ENCODE measurements around the gene APC2.
"Not testable (repeated sequence)": the region's sequence is repeated elsewhere in the genome, so short reads cannot be mapped to it uniquely, and the experiment has no call there.

Gene APC2

GRCh38 chr19:1497578-1498235, 47.8 kb downstream of the APC2 start:
- DNase-seq, result no peak

DNA sequence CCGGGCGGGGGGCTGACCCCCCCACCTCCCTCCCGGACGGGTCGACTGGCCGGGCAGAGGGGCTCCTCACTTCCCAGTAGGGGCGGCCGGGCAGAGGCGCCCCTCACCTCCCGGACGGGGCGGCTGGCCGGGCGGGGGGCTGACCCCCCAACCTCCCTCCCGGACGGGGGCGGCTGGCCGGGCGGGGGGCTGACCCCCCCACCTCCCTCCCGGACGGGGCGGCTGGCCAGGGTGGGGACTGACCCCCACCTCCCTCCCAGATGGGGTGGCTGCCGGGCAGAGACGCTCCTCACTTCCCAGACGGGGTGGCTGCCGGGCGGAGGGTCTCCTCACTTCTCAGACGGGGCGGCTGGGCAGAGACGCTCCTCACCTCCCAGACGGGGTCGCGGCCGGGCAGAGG, 49.3 kb downstream of the APC2 start:
- not testable (repeated sequence) for DNase-seq

GRCh38 chr19:1501200-1501595, 51.3 kb downstream of the APC2 start:
- DNase-seq, result no peak

DNA sequence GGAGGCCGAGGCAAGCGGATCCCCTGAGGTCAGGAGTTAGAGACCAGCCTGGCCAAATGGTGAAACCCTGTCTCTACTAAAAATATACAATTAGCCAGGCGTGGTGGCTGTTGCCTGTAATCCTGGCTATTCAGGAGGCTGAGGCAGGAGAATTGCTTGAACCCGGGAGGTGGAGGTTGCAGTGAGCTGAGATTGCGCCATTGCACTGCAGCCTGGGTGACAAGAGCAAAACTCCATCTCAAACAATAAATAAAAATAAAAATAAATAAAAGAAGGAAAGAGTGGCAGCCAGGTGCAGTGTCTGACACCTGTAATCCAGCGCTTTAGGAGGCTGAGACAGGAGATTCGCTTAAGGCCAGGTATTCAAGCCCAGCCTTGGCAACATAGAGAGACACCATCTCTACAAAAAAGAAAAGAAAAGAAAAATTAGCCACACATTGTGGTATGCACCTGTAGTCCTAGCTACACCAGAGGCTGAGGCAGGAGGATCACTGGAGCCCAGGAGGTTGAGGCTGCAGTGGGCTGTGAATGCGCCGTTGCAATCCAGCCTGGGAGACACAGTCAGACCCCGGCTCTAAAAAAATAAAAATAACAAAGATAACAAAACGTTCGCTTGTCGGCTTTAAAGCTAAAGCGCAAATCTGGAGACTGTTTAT, 52.6 kb downstream of the APC2 start:
- no peak for DNase-seq

GRCh38 chr19:1503089-1503924, 53.4 kb downstream of the APC2 start:
- DNase-seq, result no peak

- DNase-seq, result no peak
Measured at GRCh38 chr19:1503925-1504773, 54.2 kb downstream of the APC2 start.

DNA sequence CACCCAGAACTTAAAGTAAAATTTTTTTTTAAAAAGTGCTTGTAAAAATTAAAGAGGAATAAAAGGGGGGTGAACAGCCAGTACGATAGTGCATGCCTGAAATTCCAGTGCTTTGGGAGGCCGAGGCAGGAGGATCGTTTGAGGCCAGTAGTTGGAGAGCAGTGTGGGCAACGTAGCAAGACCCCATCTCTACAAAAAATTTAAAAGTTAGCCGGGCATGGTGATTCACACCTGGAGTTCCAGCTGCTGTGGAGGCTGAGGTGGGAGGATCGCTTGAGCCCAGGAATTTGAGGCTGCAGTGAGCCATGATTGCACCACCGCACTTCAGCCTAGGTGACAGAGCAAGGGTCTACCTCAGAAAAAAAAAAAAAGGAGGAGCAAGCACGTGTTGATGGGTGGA, 55.1 kb downstream of the APC2 start:
- DNase-seq, result no peak

DNA sequence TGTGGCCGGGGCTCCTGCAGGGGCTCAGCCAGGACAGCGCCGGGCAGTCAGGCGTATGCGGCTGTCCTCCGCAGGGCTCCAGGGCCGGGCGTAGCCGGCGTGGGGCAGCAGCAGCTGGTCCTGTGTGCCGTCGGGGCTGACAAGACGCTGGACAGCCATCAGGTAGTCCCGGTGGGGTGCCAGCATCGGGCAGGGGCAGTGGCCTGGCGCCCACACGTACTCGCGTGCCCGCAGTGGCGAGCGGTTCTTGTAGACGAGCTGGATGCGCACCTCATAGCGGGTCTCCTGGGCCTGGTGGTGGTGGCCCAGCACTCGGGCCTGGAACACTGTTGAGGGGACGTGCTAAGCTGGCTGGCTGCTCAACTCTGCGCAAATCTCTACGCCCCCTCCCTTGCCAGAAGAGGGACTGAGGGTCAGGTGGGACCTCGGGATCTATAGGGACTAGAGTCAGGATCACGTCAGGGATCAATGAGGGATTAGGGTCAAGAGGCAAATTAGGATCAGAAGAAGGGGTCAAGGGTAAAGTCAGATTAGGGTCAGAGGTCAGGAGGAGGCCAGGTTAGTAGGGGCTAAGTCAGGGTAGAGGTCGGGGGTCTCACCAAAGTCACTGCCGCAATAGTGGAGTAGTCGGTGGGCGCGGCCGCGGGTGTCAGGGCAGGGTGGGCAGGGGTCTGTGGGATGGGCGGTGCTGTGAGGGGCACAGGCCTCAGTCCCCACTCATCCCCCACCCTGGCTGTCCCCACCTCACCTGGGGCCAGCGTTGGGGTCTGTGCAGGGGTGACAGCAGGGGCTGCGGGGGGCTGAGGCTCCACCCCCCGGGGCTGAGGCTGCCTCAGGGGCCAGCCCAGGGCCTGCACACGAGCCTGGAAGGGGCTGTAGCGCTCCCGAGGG, 56.3 kb downstream of the APC2 start:
- no peak for DNase-seq

GRCh38 chr19:1507192-1507660, 57.3 kb downstream of the APC2 start:
- no peak for DNase-seq

DNA sequence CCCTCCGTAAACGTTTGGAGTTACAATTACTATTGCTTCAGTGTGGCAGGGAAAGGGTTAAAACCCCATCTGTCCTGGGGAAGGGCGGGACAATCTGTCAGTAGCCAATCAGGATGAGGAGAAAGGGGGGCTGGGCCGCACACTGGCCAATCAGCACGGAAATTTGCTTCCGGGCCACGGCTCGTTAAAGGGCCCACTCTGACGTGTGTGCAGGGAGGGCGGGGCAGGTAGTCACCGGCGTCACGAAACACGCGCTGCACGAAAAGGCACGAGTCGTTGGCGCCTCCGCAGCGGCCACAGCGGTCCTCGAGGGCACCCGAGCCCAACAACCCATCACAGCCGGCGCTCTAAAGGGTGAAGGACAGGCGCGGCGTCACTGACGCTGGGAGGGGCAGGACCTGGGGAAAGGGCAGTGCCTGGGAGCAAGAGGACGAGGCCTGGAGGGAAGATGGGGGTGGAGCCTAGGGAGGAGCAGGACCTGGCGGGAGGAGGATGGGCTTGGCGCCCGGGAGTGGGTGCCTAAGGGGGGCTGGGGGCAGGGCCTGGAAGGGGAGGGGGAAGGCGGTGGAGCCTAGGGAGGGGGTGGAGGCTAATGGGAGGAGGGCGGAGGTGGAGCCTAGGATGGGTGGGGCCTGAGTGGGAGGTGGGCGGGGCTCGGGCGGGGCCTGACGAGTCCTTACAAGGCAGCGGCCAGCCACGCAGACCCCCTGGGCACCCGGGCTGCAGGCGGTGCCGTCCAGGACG, 58.0 kb downstream of the APC2 start:
- DNase-seq, result peak; percentile 78

GRCh38 chr19:1508507-1508856, 58.6 kb downstream of the APC2 start:
- no peak for DNase-seq

GRCh38 chr19:1509602-1510441, 59.9 kb downstream of the APC2 start:
- no peak for DNase-seq

DNA sequence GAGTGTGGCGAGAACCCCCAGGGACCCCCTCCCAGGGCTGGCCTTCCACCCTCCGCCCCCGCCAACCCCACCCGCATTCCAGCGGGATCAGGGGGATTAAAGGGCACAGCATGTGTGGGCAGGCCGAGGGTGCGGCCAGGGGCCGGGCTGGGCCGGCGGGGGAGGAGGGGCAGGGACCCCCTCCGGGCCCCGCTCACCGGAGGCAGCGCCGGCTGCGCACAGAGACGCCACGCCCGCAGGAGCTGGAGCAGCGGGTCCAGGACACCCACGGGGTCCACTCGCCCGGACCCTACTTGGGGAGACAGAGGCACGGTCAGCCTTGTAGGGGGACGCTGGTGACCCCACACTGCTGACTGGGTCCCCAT, 60.5 kb downstream of the APC2 start:
- no peak for DNase-seq

DNA sequence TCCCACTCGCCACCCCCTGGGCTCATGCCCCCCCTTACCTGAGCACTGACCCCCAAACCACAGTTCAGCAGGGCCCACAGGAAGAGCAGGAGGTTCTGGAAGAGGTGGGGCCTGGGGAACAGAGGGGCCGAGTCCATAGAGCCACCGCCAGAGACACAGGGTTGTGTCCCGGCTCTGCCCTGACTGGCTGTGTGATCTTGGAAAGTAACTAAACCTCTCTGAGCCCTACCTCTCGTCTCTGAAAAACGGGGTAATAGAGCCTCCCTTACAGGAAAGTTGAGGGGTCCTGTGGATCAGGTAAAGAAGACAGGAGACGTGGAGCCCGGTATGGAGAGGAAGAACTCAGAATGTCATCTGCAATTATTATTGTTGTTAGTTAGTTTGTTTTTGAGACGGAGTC, 60.9 kb downstream of the APC2 start:
- no peak for DNase-seq

DNA sequence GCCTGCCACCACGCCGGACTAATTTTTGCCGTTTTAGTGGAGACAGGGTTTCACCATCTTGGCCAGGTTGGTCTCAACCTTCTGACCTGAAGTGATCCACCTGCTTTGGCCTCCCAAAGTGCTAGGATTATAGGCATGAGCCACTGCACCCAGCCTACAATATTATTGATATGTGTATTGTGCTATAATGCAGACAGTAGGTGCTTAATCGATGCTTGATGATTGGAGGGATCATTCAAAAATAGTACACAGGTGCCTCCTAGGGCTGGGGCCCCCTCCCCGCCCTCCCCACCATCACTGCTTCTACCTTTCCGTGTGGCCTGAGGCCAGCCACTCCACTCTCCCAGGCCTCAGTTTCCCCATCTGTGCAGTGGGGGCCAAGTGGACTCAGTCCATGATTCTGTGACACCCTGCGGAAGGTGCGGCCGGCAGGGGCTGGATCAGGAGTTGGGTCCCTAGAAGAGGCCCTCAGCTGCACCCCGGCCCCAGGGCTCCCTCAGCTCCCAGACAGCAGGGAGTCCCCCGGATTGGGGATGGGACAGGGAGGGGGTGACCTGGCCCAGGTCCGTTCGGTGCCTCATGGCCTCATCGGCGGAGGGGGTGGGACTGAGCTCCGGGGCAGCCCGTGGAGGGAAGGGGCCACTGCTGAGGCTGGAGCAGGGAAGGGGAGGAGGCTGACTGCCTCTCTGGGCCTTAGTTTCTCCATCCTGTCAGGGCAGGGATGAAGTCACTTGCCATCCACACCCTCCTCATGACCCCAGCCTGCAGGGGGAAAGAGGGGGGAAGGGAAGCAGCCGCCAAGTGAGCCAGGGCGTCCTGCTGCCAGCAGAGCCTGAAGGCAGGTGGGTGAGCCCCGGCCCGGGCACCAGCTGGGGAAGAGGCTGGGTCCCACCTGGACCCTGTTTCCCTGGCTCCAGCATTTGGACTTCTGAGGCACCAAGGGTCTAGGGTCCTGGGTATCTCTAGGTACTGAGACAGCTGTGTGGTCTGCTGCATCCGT, 61.7 kb downstream of the APC2 start:
- DNase-seq, result no peak

DNA sequence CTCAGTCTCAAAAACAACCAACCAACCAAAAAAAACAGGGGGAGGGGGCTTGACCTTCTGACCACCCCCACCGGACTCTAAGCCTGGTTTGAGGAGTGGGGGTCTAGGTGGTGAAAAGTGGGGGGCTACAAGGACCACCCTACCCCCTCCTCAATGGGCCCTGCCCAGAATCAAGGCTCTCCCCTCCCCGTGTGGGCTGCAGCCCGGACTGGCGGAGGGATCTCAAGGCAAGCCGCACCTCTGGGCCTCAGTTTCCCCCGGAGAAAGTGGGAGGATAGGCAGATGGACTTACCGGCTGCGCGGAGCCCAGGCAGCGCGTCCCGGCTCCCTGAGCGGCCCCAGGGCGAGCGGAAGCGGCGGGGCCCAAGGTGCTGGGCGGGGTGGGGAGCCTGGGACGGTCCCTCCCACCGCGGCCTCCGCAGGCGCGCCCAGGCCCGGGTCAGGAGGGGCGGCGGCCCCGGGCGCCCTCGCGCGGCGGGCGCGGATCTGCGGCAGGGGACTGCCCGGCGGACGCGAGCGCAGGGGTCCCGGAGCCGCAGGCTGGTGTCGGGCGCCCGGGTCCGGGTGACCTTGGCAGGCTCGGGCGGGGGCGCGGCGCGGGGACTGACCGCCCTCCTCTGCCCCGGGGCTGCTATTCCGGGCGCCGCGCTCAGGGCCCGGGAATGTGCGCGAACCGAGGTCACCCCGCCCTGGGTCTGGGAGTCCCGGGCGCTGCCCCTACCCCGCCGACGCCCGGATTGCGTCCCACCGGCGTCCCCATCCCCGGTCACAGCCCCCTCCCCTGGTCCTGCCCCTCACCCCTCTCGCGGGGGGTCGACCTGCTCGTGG, 63.0 kb downstream of the APC2 start, which contains the start of gene ADAMTSL5:
Gene ADAMTSL5 (minus strand): TSS at position 349 of the 828 bp plus-strand sequence. CDS start 2,076 bp downstream, outside the sequence.
- DNase-seq, result no peak

DNA sequence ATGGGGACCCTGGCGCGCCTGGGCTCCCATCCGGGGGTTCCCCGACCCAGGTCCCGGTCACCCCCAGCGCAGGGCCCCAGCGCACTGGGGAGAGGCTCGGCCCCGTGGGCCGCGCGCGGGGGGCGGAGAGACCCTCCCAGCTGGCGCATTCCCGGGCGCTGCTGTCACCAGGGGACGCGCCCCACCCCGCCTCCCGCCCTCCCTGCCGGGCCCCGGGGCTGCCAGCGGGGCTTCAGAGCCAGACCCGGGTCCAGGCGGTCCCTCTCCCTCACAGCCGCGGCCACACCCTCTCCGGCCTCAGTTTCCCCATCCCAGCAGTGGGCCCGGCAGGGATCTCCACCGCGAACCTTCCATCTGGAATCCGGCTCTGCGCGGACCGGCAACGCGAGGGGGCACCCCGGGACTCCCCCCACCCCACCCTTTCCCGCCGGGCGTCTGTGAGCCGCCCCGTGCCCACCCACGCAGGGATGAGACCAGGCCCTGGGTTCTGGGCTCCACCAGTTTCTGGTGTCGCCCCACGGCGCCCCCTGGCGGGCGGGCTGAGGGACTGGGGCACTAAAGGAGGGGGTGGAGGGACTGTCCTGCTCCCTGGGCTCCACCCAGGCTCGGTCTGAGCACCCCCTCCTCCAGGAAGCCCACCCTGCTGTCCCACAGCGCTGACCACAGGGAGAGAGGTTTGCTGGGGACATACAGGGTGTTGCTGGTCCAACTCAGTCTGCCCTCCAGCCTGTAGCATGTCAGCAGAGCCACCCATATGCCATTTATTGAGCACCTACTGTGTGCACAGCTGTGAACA, 63.8 kb downstream of the APC2 start:
- DNase-seq, result no peak

Measured in NCI-H2227 treated with DMSO at 0.1 percent for 48 hours (cell line).